Left lung (tissue), 10 donors: ENCODE data around the gene FKBP15. TPM values are rescaled to one million over a fixed set of nuclear protein-coding genes. Genes with fewer than 3 reads are reported as not detected.

Experiments
- ATAC-seq: fragments of 200-7000 bp; cut with Tn5 transposase; one replicate; pipeline ENCODE4 v1.9.1; 2020; ENCODE audit warnings: moderate library complexity
- DNase-seq, 4 donors: peaks; one replicate each; pipeline ENCODE4 v3.0.0-alpha.2; 2013 to 2020
- H3K27ac ChIP-seq, 2 donors: fragments of 200-600 bp; sonication (generic) in 1 of 2; one replicate each; pipeline versions ENCODE4 v1.5.0 to v1.8.0; 2020 to 2021
- H3K27me3 ChIP-seq, 2 donors: fragments of 200-600 bp; sonication (generic) in 1 of 2; one replicate each; pipeline versions ENCODE4 v1.5.0 to v1.8.0; 2020 to 2021
- H3K36me3 ChIP-seq, 2 donors: fragments of 200-600 bp; sonication (generic) in 1 of 2; one replicate each; pipeline versions ENCODE4 v1.5.0 to v1.8.0; 2020 to 2021
- H3K4me1 ChIP-seq, 2 donors: fragments of 200-600 bp; one replicate each; pipeline ENCODE4 v1.8.0; 2021
- H3K4me3 ChIP-seq, 2 donors: fragments of 200-600 bp; sonication (generic) in 1 of 2; one replicate each; pipeline versions ENCODE4 v1.5.0 to v1.8.0; 2020 to 2021; ENCODE audit warnings: mild to moderate bottlenecking in 1 of 2
- H3K9me3 ChIP-seq, 2 donors: fragments of 200-600 bp; sonication (generic) in 1 of 2; one replicate each; pipeline versions ENCODE4 v1.5.0 to v1.8.0; 2020 to 2021
- CTCF ChIP-seq, 2 donors: fragments of 200-600 bp; sonication (generic) in 1 of 2; IDR thresholded peaks; one replicate each; pipeline versions ENCODE4 v1.5.0 to v1.8.0; 2021; ENCODE audit warnings: antibody characterized with exemption in 2 of 2
- intact Hi-C, 2 donors: fragments of 100-400 bp; cut with DNase I; formaldehyde crosslinking; loops; one replicate each; pipeline versions ENCODE4 v1.11.2 to v1.14.2; 2022
- polyA plus RNA-seq, 6 donors: library from polyadenylated mRNA; unstranded; fragments of 120-200 nt; gene quantifications; one replicate each; pipeline ENCODE4 v1.2.1, GENCODE V29; 2013; ENCODE audit not compliant: insufficient read length in 6 of 6
- total RNA-seq, 2 donors: library from RNA; stranded (reverse); fragmentation: NEBNext Ultra II Directional; extraction: Animal tissue kit (Norgen Biotek cat#: 25700); gene quantifications; one replicate each; pipeline ENCODE4 v1.2.1, GENCODE V29; 2021
- donor health status: DM: no; HTN: yes; CAD: no.
- donor health status: DM: no; HTN: no; CAD: no.

FKBP15 gene
- total and polyA plus RNA-seq, 8 donors: 30.4 to 55.3 (median 33.2) TPM

- ATAC-seq (no peak), DNase-seq (no peak)
- Histone ChIP-seq H3K9me3 (no peaks in the 10 kb centered on the region), H3K27ac (no peak overlapping the region), H3K36me3 (peaks cover 0 to 100% of the 10 kb centered on the region in 2 donors), H3K27me3 (no peaks in the 10 kb centered on the region), H3K4me1 (no peaks in the 10 kb centered on the region), H3K4me3 (no peak overlapping the region)
- TF ChIP-seq CTCF (IDR thresholded peaks at IDR 0.05): no peak
- intact Hi-C loops: no loop called here
These were observed 56.4 kb downstream of the FKBP15 start for GRCh38 chr9:113164536-113165300.

GRCh38 chr9:113163001-113163400 lies 58.1 kb downstream of the FKBP15 start:
- intact Hi-C loops: no loop called here
- H3K36me3 ChIP-seq: peaks cover 0 to 100% of the 10 kb centered on the region in 2 donors
- H3K4me3 ChIP-seq: no peak overlapping the region
- H3K4me1 ChIP-seq: no peaks in the 10 kb centered on the region
- no peak for DNase-seq
- no peaks in the 10 kb centered on the region for H3K27me3 ChIP-seq
- H3K9me3 ChIP-seq: no peaks in the 10 kb centered on the region
- H3K27ac ChIP-seq: no peak overlapping the region
- no peak for TF ChIP-seq CTCF (IDR thresholded peaks at IDR 0.05)
- no peak for ATAC-seq

GRCh38 chr9:113160571-113160970 lies 60.5 kb downstream of the FKBP15 start:
- ATAC-seq (no peak), DNase-seq (no peak)
- Histone ChIP-seq H3K36me3 (peaks cover 0 to 88% of the 10 kb centered on the region in 2 donors), H3K27me3 (no peaks in the 10 kb centered on the region), H3K27ac (no peak overlapping the region), H3K9me3 (no peaks in the 10 kb centered on the region), H3K4me1 (peaks cover 0 to 13% of the 10 kb centered on the region in 2 donors), H3K4me3 (no peak overlapping the region)
- no peak for TF ChIP-seq CTCF (IDR thresholded peaks at IDR 0.05)
- intact Hi-C loops: no loop called here

- Histone ChIP-seq H3K4me3 (no peak overlapping the region), H3K36me3 (peaks cover 0 to 67% of the 10 kb centered on the region in 2 donors), H3K4me1 (peaks cover 0 to 34% of the 10 kb centered on the region in 2 donors), H3K27ac (no peak overlapping the region), H3K9me3 (no peaks in the 10 kb centered on the region), H3K27me3 (no peaks in the 10 kb centered on the region)
- no peak for ATAC-seq
- TF ChIP-seq CTCF (IDR thresholded peaks at IDR 0.05): no peak
- no peak for DNase-seq
- intact Hi-C loops: no loop called here
These were observed 62.6 kb downstream of the FKBP15 start for GRCh38 chr9:113158446-113158845.

- H3K9me3 ChIP-seq: no peaks in the 10 kb centered on the region
- no peak overlapping the region for H3K27ac ChIP-seq
- H3K36me3 ChIP-seq: peaks cover 0 to 52% of the 10 kb centered on the region in 2 donors
- H3K27me3 ChIP-seq: no peaks in the 10 kb centered on the region
- no peak for DNase-seq
- no peak for ATAC-seq
- no peak overlapping the region for H3K4me3 ChIP-seq
- TF ChIP-seq CTCF (IDR thresholded peaks at IDR 0.05): no peak
- intact Hi-C loops: no loop called here
- H3K4me1 ChIP-seq: peaks cover 0 to 50% of the 10 kb centered on the region in 2 donors
These were observed 64.2 kb downstream of the FKBP15 start for GRCh38 chr9:113156880-113157279.
